Caco-2 (cell line): ENCODE results near the gene ITGB8. TPM values are rescaled to one million over a fixed set of nuclear protein-coding genes. Genes with fewer than 3 reads are reported as not detected.

ENCODE experiments used
- BruUV-seq: library from RNA; stranded (reverse); fragments of 400-500 nt; replicated peaks from 2 replicates; lab custom pipeline; 2021; lab: Mats Ljungman, UMichigan
- CTCF ChIA-PET: fragments of 300-600 bp; sonication (Branson Sonifier 250); formaldehyde crosslinking; loops from one replicate; lab custom pipeline; 2022; ENCODE audit warnings: antibody characterized with exemption; lab: Charles Lee
- POLR2A ChIA-PET: fragments of 300-600 bp; sonication (Branson Sonifier 250); formaldehyde crosslinking; loops from one replicate; lab custom pipeline; 2022; ENCODE audit warnings: antibody characterized with exemption; lab: Charles Lee
- DNase-seq, 2 experiments: peaks; one replicate each; pipeline versions ENCODE4 v3.0.0 to v3.0.0-alpha.2; 2020 to 2022
- H3K27me3 ChIP-seq: replicated peaks from 2 replicates; pipeline ENCODE4 v1.6.0; 2011; ENCODE audit warnings: low read length; ENCODE audit not compliant: control insufficient read depth, insufficient read depth
- H3K36me3 ChIP-seq: 2 replicates; pipeline ENCODE4 v1.5.1; 2011; ENCODE audit warnings: low read length; ENCODE audit not compliant: control insufficient read depth, insufficient read depth
- H3K4me1 ChIP-seq: fragments of 250-450 bp; sonication (Bioruptor Pico); 2 replicates; pipeline ENCODE4 v1.5.1; 2020; ENCODE audit warnings: mild to moderate bottlenecking
- H3K4me3 ChIP-seq: 2 replicates; pipeline ENCODE4 v1.5.1; 2011; ENCODE audit warnings: low read depth, mild to moderate bottlenecking, control low read depth, low read length
- H3K9me3 ChIP-seq: fragments of 250-450 bp; sonication (Bioruptor Pico); 2 replicates; pipeline ENCODE4 v1.5.1; 2020; ENCODE audit warnings: mild to moderate bottlenecking, moderate library complexity
- H3K27ac Mint-ChIP-seq: one replicate; pipeline ENCODE4 v1.8.0; 2022; ENCODE audit warnings: mixed read lengths; ENCODE audit not compliant: unreplicated experiment
- H3K27me3 Mint-ChIP-seq: one replicate; pipeline ENCODE4 v1.8.0; 2022; ENCODE audit warnings: mixed read lengths; ENCODE audit not compliant: insufficient read depth, unreplicated experiment
- H3K36me3 Mint-ChIP-seq: one replicate; pipeline ENCODE4 v1.8.0; 2022; ENCODE audit warnings: mild to moderate bottlenecking, mixed read lengths; ENCODE audit not compliant: insufficient read depth, unreplicated experiment
- H3K4me1 Mint-ChIP-seq: one replicate; pipeline ENCODE4 v1.8.0; 2022; ENCODE audit warnings: low read depth, mixed read lengths; ENCODE audit not compliant: unreplicated experiment
- H3K4me3 Mint-ChIP-seq: one replicate; pipeline ENCODE4 v1.8.0; 2022; ENCODE audit warnings: mild to moderate bottlenecking, moderate library complexity, mixed read lengths; ENCODE audit not compliant: unreplicated experiment
- H3K9me3 Mint-ChIP-seq: one replicate; pipeline ENCODE4 v1.8.0; 2022; ENCODE audit warnings: mixed read lengths; ENCODE audit not compliant: unreplicated experiment
- CTCF ChIP-seq, 2 experiments: fragments of 200-600 bp in 1 of 2; IDR thresholded peaks; 1 replicate in 1 of 2; 2 replicates in 1 of 2; pipeline versions ENCODE4 v1.5.1 to v1.8.0; 2011 to 2022; ENCODE audit warnings: antibody characterized with exemption in 1 of 2, control low read depth in 1 of 2, inconsistent platforms in 1 of 2, low read depth in 1 of 2, low read length in 1 of 2, mild to moderate bottlenecking in 1 of 2, moderate library complexity in 1 of 2; ENCODE audit not compliant: insufficient read depth in 1 of 2, severe bottlenecking in 1 of 2, unreplicated experiment in 1 of 2
- intact Hi-C: fragments of 100-400 bp; cut with micrococcal nuclease; formaldehyde crosslinking; loops from one replicate; pipeline ENCODE4 v1.10.0; 2022; ENCODE audit not compliant: unreplicated experiment
- total RNA-seq: library from RNA; stranded (reverse); gene quantifications from 2 replicates; pipeline ENCODE4 v1.2.3, GENCODE V29; 2022

Gene ITGB8
- total RNA-seq, 1 experiment from 2014 or later, result 3.2 TPM

DNA sequence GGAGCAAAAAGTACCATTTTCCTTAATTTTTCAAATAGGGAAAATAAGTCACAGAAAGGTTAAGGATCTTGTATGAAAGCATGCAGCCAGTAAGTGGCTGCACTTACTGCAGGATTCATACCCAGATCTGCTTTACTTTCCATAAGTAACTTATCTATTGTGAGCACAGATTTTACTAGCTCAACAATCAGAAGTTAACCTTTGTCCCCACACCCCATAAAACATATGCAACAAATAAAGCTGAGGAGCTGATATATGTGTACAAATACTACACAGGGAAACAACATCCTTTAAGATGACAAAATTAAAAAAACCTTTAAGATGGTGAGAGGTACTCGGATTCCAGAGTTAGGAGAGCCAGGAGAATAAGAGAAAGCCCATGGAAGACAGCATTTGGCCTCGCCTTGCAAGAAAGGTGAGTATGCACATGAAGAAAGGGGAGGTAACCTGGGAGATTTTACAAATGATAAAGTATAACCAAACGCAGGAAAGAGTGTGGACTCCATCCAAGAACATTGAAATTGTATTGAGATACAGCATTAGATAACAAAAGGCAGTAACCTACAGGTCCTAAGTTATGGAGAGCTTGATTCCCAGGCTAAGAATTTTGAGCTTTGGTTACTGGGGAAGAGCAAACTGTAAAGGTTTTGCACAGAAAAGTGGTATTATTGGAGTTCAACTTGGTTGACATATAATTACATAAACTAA lies 87.1 kb downstream of the ITGB8 start:
- no peaks in the 10 kb centered on the region for H3K36me3 ChIP-seq
- H3K4me3 Mint-ChIP-seq, result no peak overlapping the region
- H3K27me3 ChIP-seq, result no peaks in the 10 kb centered on the region
- peaks cover 15% of the 10 kb centered on the region for H3K4me1 ChIP-seq
- DNase-seq, result no peak
- no peaks in the 10 kb centered on the region for H3K9me3 Mint-ChIP-seq
- H3K4me1 Mint-ChIP-seq, result peaks cover 10% of the 10 kb centered on the region
- H3K27me3 Mint-ChIP-seq, result no peaks in the 10 kb centered on the region
- H3K36me3 Mint-ChIP-seq, result no peaks in the 10 kb centered on the region
- H3K9me3 ChIP-seq, result no peaks in the 10 kb centered on the region
- H3K27ac Mint-ChIP-seq, result no peak overlapping the region
- no TSS peak for BruUV-seq
- H3K4me3 ChIP-seq, result no peak overlapping the region
- TF ChIP-seq CTCF (IDR thresholded peaks at IDR 0.05; ENCODE audit: insufficient read depth in 1 of 2, low read depth in 1 of 2, low read length in 1 of 2, severe bottlenecking in 1 of 2, unreplicated experiment in 1 of 2), result no peak
- POLR2A ChIA-PET, result no interaction called here
- intact Hi-C loops, result no loop called here
- CTCF ChIA-PET, result interaction anchor here (1.0 kb wide), 2 partner anchors 181 to 709 kb away, joined by 3 to 4 read pairs; partner anchors contain the start of gene POLR1F

- H3K9me3 Mint-ChIP-seq, result no peaks in the 10 kb centered on the region
- H3K36me3 ChIP-seq, result no peaks in the 10 kb centered on the region
- H3K27me3 Mint-ChIP-seq, result peaks cover 3% of the 10 kb centered on the region
- no peaks in the 10 kb centered on the region for H3K27me3 ChIP-seq
- no peak overlapping the region for H3K4me3 Mint-ChIP-seq
- no peak for TF ChIP-seq CTCF (IDR thresholded peaks at IDR 0.05; ENCODE audit: insufficient read depth in 1 of 2, low read depth in 1 of 2, low read length in 1 of 2, severe bottlenecking in 1 of 2, unreplicated experiment in 1 of 2)
- intact Hi-C loops, result no loop called here
- H3K4me1 ChIP-seq, result no peaks in the 10 kb centered on the region
- no peak for DNase-seq
- H3K36me3 Mint-ChIP-seq, result no peaks in the 10 kb centered on the region
- no peak overlapping the region for H3K27ac Mint-ChIP-seq
- no peak overlapping the region for H3K4me3 ChIP-seq
- POLR2A ChIA-PET, result no interaction called here
- H3K4me1 Mint-ChIP-seq, result no peaks in the 10 kb centered on the region
- H3K9me3 ChIP-seq, result no peaks in the 10 kb centered on the region; the same call in 1 of the 2 replicates
- CTCF ChIA-PET, result no interaction called here
- BruUV-seq, result no TSS peak
These were observed 93.8 kb downstream of the ITGB8 start for GRCh38 chr7:20424500-20424899.

- CTCF ChIA-PET, result no interaction called here
- H3K27ac Mint-ChIP-seq, result no peak overlapping the region
- intact Hi-C loops, result no loop called here
These were observed 100.0 kb downstream of the ITGB8 start for GRCh38 chr7:20430664-20431063.

More at GRCh38 chr7:20430664-20431063, 100.0 kb downstream of the ITGB8 start:
- H3K4me1 ChIP-seq, result no peaks in the 10 kb centered on the region
- no peaks in the 10 kb centered on the region for H3K9me3 Mint-ChIP-seq
- no TSS peak for BruUV-seq
- DNase-seq, result no peak
- no peaks in the 10 kb centered on the region; the same call in 1 of the 2 replicates for H3K9me3 ChIP-seq
- no peaks in the 10 kb centered on the region for H3K36me3 ChIP-seq
- TF ChIP-seq CTCF (IDR thresholded peaks at IDR 0.05; ENCODE audit: insufficient read depth in 1 of 2, low read depth in 1 of 2, low read length in 1 of 2, severe bottlenecking in 1 of 2, unreplicated experiment in 1 of 2), result no peak
- H3K36me3 Mint-ChIP-seq, result no peaks in the 10 kb centered on the region
- no peak overlapping the region for H3K4me3 ChIP-seq
- no peak overlapping the region for H3K4me3 Mint-ChIP-seq
- H3K4me1 Mint-ChIP-seq, result no peaks in the 10 kb centered on the region
- no peaks in the 10 kb centered on the region for H3K27me3 ChIP-seq
- POLR2A ChIA-PET, result no interaction called here
- H3K27me3 Mint-ChIP-seq, result peaks cover 3% of the 10 kb centered on the region
